ENCODE results near the gene ARSK.

The ARSK gene

GRCh38 chr5:95564450-95564849 lies 9.5 kb downstream of the ARSK start:
- DNase-seq (ENCODE audit: low spot score) = no peak

DNA sequence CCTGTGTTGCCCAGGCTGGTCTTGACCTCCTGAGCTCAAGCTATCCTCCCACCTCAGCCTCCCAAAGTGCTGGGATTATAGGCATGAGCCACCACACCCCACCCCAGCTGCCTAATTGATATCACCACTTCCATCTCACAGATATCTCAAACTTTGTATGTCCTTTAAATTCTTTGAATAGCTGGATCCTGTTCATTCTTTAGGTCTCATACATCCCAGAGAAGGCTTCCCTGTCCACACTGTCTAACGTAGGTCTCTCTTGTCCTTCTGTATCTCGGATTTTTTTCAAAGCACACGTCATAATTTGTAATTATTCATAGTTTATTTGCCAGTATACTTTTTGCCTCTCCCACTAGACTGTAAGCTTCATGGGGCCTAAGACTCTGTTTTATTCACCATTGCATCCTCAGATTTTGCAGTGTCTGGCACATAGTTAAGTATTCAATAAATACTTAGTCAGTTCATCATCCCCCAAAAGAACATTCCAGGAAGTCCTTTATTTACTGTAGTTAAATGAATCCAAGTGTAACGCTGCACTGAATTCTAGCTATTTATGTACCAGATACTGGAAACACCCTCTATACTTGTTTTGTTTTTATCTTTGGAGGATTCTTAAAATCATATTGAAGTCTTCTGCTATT lies 10.5 kb downstream of the ARSK start:
- DNase-seq (ENCODE audit: low spot score) = peak; percentile 13

GRCh38 chr5:95572016-95572415 lies 17.1 kb downstream of the ARSK start:
- DNase-seq (ENCODE audit: low spot score) = no peak

DNA sequence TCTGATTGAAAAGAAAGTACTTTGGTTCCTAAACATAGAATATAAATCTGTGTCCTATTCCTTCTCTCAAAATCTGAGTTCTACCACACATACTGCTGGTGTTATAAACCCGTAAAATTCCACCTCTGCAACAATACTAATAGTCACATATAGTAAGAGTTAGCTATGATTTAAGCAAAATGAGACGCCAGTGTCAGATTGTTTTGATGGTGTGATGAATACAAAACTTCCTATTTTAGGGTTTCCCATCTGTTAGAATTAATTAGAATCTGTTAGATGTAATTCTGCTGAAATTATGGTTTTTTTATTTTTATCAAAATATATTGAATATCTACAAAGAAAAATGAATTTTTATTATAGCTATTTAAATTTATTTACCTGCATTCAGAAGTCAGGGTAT lies 26.7 kb downstream of the ARSK start:
- DNase-seq (ENCODE audit: low spot score) = no peak

DNA sequence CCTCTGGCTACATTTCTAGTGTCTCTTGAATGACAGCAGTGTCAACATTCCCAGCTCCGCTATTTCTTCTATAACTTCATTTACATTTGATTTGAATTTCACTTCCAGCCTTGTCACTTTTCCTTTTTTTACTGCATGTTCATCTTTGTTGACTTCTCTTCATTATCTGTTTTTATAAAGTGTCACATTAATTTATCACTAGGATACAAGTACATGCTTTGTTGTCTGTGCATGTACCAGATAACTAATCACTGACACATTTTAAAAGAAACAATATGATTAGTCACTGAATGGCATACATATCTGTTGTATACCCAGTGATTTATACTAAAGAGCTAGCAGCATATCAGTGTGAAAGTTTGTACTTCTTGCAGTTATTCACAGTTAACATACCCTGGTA lies 29.1 kb downstream of the ARSK start:
- DNase-seq (ENCODE audit: low spot score) = no peak

GRCh38 chr5:95590880-95591279 lies 36.0 kb downstream of the ARSK start:
- no peak for DNase-seq (ENCODE audit: low spot score)

- peak; percentile 64 for DNase-seq (ENCODE audit: low spot score)
These were observed 36.6 kb downstream of the ARSK start for GRCh38 chr5:95591490-95591901.

DNA sequence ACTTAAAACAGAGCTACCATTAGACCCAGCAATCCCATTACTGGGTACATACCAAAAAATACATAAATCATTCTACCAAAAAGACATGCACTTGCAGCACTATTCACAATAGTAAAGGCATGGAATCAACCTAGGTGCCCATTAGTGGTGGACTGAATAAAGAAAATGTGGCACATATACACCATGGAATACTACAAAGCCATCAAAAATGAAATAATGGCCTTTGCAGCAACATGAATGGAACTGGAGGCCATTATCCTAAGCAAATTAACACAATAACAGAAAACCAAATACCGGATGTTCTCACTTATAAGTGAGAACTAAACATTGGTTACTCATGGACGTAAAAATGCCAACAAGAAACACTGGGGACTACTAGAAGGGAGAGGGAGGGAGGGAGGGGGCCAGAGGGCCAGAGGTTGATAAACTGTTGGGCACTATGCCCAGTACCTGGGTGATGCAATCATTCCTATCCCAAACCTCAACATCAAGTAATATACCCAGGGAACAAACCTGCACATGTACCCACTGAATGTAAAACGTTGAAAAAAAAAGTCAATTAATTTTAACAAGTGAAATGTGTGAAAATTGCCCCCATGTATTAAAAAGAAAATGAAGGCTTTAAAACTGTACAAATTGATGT lies 40.5 kb downstream of the ARSK start:
- DNase-seq (ENCODE audit: low spot score) = no peak

DNA sequence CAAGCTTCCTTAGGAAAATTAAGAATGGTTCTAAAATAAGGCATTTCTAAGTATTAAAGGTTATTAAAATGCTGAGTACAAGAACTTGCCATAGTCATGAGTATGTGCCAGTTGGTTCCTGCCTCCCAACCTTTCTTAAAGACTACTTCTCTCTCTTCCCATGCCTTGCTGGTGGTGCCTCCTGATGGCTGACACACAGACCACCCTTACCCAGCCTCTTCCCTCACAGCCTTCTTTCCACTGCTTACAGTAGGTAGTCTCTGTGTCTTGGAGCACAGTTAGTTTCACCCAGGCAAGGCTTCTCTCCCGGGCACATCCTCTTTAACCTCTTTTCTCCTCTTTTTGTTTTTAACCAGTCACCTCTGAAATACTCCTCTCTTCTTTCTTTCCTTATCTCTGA lies 44.4 kb downstream of the ARSK start:
- DNase-seq (ENCODE audit: low spot score) = no peak

GRCh38 chr5:95600557-95600956 lies 45.7 kb downstream of the ARSK start:
- DNase-seq (ENCODE audit: low spot score) = peak; percentile 10

DNA sequence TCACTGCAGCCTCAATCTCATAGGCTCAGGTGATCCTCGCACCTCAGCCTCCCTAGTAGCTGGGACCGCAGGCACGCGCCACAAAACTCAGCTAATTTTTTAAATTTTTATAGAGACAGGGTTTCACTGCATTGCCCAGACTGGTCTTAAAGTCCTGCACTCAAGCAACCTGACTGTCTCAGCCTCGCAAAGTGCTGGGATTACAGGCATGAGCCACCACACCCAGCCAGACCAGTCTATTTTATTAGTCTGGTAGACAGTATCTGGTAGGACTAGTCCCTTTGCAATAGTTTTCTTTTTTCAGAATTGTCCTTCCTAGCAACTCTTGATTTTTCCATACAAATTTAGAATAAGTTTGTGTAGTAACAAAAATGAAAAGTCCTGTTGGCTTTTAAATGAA lies 50.9 kb downstream of the ARSK start:
- DNase-seq (ENCODE audit: low spot score) = no peak

DNA sequence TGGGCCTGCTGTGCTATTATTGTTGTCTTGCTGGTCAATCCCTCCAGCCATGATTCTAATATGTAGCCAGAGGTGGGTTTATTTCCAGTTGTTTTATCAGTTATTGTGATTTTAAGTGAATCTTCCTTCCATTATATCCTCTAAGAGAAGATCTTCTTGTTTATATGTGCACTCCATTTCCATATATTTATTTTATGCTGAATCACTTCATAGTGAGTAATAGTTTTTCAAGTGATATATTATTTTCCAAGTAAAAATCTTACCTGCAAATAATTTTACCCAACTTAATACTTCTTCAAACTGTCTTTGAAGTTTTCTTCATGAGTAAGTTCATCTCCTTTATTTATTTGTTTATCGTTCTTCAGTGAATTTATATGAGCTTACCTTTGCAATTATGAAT lies 51.5 kb downstream of the ARSK start:
- DNase-seq (ENCODE audit: low spot score) = no peak

GRCh38 chr5:95609711-95610110 lies 54.8 kb downstream of the ARSK start:
- no peak for DNase-seq (ENCODE audit: low spot score)

- no peak for DNase-seq (ENCODE audit: low spot score)
These were observed 55.6 kb downstream of the ARSK start for GRCh38 chr5:95610546-95610945.

DNA sequence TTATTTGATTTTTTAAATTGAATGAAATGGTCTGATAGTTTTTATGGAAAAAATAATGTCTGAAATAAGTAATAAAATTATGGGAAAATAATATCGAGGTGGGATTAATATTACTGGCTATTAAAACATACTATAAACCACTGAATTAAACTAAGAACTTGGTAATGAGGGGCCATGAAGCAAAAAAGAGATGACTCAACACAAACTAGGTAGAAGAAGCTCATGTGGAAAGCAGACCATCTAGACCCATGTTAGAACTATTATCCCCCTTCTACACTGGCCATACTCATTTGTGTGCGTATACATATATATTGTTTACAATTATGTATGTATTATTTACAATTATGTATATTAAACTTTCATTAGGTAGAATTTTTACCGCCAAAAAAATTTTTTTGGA lies 56.5 kb downstream of the ARSK start:
- DNase-seq (ENCODE audit: low spot score) = no peak

- DNase-seq (ENCODE audit: low spot score) = no peak
These were observed 58.6 kb downstream of the ARSK start for GRCh38 chr5:95613514-95613913.

DNA sequence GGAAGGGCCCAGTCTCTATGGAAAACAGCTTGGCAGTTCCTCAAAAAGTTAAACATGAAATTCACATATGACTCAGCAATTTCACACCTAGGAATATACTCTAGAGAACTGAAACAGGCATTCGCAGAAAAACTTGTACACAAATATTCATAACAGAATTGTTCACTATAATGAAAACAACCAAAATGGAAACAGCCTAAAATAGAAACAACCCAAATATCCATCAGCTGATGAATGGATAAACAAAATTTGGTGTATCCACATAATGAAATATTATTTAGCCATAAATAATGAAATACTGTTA lies 60.2 kb downstream of the ARSK start:
- DNase-seq (ENCODE audit: low spot score) = no peak

DNA sequence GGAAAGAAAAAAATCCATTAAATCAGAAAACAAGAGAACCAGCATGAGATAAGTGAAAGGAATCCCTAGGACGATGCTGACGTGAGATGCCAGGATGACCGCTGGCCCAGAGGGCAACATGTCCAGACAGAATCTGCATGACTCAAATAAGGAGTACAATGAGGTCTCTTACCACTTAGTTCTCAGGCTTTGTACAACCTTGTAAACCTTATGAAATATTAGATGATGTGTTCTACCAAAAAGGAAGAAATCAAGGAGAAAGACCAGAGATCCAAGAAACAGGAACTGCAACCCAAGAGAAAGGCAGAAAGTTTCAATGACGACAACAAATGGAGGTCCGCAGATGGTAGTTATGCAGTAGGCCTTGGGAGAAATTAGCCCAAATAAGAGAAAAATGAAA lies 62.2 kb downstream of the ARSK start:
- no peak for DNase-seq (ENCODE audit: low spot score)

GRCh38 chr5:95619096-95619495 lies 64.2 kb downstream of the ARSK start:
- no peak for DNase-seq (ENCODE audit: low spot score)

DNA sequence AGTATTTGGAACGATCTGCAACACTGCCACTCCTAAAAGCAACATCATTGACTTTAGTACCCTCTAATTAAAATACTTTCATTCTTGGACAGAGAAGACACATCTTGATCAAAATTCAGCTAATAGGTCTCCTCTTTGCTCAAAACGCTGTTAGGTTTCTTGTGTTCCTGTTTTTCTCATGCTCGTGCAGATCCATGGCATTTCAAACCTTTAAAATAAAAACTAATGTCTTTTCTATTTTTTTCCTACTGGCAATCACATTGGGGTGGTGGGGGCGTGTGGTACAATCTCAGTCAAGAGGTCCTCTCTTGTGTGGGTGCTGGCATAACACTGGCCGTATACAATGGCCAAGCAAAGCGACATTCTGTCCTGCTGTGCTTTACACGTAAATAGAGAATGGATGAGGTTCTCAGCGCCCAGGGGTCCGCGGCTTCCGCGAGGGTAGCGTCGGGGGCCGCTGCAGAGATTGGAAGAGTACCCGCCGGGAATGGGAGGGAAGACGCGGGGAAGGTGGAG lies 64.7 kb downstream of the ARSK start:
- DNase-seq (ENCODE audit: low spot score) = no peak

DNA sequence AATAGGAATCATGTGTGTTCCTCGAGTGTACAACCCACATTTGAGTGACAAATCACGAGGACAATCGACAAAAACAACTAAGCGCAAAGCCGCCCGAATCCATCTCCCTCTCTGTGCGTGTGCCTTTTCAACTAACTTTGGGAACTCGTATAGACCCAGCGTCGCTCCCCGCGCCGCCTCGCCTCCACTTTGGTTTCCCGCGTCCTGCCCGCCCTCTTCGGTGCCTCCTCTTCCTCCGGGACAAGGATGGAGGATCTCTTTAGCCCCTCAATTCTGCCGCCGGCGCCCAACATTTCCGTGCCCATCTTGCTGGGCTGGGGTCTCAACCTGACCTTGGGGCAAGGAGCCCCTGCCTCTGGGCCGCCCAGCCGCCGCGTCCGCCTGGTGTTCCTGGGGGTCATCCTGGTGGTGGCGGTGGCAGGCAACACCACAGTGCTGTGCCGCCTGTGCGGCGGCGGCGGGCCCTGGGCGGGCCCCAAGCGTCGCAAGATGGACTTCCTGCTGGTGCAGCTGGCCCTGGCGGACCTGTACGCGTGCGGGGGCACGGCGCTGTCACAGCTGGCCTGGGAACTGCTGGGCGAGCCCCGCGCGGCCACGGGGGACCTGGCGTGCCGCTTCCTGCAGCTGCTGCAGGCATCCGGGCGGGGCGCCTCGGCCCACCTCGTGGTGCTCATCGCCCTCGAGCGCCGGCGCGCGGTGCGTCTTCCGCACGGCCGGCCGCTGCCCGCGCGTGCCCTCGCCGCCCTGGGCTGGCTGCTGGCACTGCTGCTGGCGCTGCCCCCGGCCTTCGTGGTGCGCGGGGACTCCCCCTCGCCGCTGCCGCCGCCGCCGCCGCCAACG lies 65.3 kb downstream of the ARSK start, which contains the start of gene GPR150:
TSS of gene GPR150 (plus strand) at position 58 of the 840 bp plus-strand sequence. CDS start at position 247, 189 bp downstream.
- DNase-seq (ENCODE audit: low spot score) = peak; percentile 35

DNA sequence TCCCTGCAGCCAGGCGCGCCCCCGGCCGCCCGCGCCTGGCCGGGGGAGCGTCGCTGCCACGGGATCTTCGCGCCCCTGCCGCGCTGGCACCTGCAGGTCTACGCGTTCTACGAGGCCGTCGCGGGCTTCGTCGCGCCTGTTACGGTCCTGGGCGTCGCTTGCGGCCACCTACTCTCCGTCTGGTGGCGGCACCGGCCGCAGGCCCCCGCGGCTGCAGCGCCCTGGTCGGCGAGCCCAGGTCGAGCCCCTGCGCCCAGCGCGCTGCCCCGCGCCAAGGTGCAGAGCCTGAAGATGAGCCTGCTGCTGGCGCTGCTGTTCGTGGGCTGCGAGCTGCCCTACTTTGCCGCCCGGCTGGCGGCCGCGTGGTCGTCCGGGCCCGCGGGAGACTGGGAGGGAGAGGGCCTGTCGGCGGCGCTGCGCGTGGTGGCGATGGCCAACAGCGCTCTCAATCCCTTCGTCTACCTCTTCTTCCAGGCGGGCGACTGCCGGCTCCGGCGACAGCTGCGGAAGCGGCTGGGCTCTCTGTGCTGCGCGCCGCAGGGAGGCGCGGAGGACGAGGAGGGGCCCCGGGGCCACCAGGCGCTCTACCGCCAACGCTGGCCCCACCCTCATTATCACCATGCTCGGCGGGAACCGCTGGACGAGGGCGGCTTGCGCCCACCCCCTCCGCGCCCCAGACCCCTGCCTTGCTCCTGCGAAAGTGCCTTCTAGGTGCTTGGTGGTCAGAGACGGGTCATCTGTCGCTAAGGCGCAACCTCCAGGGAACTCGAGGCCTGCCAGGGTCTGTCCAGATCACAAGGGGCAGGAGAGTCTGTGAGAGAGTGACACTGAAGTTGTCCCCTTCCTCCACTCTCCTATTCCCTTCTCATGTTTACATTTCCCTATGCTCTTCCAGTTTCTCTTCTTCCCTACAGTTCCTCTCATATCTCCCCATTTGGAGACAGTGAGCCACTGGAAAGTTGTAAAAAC lies 66.3 kb downstream of the ARSK start:
- peak; percentile 28 for DNase-seq (ENCODE audit: low spot score)

All from AG08395 (cell line).